GM08714 (cell line): ENCODE measurements around the gene NKX1-2.
"Not testable (repeated sequence)": the region's sequence is repeated elsewhere in the genome, so short reads cannot be mapped to it uniquely, and the experiment has no call there.

Experiments
- H3K4me3 ChIP-seq: fragments of 200-500 bp; sonication (Bioruptor generic); 2 replicates; pipeline ENCODE4 v1.5.1; 2014; ENCODE audit warnings: mild to moderate bottlenecking, low read length, inconsistent platforms
- ZNF274 ChIP-seq: IDR thresholded peaks from 2 replicates; pipeline ENCODE4 v1.6.1; 2012; ENCODE audit warnings: mild to moderate bottlenecking, low read depth, low read length

The NKX1-2 gene

DNA sequence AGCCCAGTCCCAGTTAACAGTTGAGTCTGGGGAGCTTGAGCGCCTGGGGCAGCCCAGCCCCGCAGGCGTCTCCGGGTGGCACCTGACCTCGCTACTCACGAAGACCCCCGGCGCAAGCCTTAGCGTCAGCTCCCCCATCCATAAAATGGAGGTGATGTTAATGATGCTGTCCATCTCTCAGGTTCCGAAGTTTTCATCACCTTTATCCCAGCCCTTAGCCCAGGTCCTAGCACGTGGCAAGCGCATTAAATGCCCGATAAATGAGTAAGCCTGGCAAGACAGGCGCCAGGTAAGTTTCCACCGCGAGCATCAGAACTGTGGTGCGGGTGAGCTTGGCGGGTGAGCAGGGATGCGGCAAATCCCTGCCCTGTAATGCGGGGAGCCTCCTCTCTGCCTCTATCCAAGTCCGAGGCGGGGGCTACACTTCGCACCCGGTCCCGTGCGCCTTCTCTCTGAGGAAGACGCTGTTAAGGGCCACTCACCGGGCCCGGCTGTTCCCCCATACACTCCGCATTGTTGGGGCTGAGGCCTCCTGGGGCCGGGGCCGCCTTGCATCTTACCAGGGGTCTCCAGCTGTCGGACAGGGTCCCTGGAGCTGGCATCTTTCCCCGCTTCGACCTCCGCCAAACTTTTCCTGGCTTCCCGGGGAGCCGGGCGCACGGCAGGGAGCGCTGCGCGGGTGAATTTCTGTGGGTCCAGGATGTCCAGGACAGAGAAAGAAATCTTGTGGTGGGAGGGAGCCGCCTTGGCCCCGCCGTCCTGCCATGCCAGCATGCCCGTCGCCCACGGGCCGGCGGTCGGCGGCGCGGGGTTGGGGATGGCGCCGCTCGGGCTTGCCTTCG is 444 bp downstream of the NKX1-2 start:
- no peak overlapping the region for H3K4me3 ChIP-seq
- TF ChIP-seq ZNF274 = no peak

DNA sequence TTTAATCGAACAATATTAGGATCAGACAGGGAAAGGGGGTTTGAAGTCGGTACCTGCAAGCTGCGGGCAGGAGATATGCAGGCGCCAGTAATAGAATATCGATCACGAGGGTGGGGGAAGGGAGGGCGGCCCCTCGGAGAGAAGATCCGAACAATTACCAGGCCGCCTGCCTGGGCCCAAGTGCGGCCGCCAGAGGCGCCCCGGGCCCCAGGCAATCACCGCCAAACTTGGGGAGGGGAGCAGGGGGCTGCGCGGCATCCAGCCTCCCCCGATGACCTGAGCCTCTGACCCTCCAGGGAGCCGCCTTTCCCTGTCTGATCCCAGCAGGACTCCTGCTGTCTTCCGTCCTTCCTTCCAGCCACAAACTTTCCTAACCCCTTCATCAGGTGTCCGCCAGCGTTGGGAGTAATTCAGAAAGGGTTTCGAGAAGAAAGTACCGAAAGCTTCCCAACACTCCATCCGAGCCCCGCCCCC is 1.1 kb downstream of the NKX1-2 start:
- H3K4me3 ChIP-seq = no peak overlapping the region
- TF ChIP-seq ZNF274 = no peak

DNA sequence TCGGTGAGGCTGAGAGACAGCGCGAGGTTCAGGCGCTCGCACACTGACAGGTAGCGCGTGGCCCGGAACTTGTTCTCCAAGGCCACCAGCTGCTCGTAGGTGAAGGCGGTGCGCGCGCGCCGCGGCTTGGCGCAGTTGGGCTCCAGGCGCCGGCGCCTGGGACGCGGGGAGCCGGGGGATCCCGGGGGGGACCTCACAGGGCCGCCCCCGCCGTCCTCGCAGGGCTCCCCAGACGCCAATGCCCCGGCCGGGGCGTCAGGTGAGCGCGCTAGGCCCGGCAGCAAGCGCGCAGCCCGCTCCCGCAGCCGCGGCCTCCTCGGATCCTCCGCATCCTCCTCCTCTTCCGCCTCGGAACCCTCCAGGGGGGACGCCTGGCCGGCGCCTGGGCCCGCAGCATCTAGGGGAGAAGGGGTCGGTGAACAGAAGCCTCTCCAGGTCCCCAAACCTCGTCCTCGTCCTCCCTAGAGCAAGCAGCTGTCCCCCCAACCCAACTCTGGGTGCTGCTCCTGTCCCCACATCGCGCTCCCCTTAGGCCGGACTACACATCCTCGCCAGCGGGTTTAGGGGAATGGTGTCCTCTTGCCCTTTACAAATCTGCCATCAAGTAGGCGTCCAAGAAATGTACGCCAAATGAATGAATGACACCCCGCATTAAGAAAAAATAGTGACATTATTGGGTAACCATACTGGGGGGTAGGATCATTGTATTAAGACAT is 1.9 kb downstream of the NKX1-2 start:
- H3K4me3 ChIP-seq = no peak overlapping the region
- TF ChIP-seq ZNF274 = no peak

DNA sequence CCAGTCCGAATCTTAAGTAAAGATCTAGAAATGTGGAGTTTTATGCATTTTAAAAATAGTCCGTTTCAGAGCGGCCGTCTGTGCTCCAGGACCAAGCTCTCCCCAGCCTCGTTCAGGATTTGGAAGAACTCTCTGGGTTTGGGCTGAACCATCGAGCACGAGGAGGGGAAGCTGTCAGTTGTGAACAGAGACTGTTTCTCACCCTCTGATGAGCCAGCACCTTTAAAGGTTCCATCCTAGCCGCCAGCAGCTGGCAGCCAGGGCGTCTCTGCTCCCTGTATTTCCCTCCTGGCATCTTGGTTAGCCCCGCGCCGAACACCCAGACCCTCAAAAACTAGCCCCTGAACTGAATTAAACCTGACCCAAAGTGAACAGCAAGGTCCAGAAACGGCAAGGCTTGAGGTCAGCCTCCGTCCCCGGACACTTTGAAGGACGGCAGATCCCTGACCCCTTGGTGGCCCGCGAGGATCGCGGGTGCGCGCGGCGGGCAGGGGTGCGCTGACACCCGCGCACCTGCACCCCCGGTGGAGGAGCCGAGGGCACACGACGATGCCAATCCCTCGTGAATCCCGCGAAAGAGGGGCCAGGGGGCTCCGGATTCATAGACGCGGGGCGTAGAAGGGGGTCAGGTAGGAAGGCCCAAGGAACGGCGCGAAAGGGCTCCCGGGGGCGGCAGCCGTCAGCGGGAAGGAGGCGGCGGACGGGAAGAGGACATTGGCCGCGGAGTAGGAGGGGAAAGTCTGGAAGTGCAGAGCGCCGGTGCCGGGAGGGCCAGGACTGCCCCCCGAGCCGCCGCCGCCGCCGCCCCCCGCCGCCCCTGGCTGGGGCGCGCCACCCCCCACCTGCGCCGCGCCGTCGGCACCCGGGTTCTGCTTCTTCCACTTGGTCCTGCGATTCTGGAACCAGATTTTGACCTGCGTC is 2.7 kb downstream of the NKX1-2 start:
- no peak overlapping the region for H3K4me3 ChIP-seq
- TF ChIP-seq ZNF274 = no peak

DNA sequence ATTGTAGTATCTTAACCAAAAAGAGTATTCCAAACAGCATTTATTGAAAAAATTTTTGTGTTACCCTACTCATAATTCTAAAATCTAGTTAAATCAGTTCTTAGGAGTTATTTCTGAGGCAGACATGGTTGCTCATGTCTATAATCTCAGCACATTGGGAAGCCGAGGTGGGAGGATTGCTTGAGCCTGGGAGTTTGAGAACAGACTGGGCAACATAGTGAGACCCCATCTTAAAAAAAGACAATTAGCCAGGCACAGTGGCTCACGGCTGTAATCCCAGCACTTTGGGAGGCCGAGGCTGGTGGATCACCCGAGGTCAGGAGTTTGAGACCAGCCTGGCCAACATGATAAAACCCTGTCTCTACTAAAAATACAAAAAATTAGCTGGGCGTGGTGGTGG is 8.1 kb downstream of the NKX1-2 start:
- not testable (repeated sequence) for H3K4me3 ChIP-seq

DNA sequence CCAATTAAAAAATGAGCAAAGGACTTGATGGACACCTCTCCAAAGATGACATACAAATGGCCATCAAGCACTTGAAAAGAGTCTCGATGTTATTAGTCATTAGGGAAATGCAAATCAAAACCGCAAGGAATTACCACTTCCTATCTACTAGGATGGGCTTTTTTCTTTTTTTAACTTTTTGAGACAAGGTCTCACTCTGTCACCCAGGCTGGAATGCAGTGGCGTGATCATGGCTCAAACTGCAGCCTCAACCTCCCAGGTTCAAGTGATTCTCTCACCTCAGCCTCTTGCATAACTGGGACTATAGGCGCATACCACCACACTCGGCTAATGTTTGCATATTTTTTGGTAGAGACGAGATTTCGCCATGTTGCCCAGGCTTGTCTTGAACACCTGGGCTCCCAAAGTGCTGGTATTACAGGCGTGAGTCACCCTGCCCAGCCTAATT is 13.6 kb downstream of the NKX1-2 start:
- no peak overlapping the region for H3K4me3 ChIP-seq
- TF ChIP-seq ZNF274 = no peak

DNA sequence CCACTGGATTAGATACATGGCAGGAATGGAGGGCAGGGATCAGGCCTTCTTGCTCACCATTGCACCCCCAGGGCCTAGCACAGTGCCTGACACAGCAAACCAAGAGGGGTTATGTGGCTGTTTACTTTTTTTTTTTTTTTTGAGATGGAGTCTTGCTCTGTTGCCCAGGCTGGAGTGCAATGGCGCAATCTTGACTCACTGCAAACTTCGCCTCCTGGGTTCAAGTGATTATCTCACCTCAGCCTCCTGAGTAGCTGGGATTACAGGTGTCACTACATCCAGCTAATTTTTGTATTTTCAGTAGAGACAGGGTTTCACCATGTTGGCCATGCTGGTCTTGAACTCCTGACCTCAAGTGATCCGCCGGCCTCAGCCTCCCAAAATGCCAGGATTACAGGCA is 14.2 kb downstream of the NKX1-2 start:
- not testable (repeated sequence) for H3K4me3 ChIP-seq

DNA sequence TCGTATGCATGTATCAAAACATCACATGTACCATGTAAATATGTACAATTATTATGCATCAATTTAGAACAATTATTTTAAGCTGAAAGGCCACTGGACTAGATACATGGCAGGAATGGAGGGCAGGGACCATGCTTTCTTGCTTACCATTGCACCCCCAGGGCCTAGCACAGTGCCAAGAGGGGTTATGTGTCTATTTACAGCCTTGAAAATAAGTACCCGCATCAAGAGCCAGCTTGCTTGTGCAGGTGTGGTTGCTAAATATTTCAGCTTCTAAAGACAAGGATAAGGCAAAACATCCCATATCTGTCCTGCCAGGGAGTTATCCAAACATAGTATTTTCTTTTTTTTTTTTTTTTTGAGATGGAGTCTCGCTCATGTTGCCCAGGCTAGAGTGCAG is 16.4 kb downstream of the NKX1-2 start:
- H3K4me3 ChIP-seq = no peak overlapping the region
- no peak for TF ChIP-seq ZNF274

DNA sequence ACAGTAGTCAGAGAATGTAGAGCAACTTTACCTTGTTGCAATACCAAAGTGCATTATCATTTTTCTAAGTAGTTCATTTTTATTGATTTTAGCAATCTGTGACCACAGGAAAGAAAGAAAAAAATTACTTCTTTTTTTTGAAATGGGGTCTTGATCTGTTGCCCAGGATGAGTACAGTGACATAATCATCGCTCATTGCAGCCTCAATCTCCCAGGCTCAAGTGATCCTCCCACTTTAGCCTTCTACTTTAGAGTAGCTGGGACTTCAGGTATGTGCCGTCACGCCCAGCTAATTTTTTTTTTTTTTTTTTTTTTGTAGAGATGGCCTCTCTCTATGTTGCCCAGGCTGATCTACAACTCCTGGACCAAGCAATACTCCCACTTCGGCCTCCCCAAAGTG is 19.8 kb downstream of the NKX1-2 start:
- TF ChIP-seq ZNF274 = no peak
- H3K4me3 ChIP-seq = no peak overlapping the region

DNA sequence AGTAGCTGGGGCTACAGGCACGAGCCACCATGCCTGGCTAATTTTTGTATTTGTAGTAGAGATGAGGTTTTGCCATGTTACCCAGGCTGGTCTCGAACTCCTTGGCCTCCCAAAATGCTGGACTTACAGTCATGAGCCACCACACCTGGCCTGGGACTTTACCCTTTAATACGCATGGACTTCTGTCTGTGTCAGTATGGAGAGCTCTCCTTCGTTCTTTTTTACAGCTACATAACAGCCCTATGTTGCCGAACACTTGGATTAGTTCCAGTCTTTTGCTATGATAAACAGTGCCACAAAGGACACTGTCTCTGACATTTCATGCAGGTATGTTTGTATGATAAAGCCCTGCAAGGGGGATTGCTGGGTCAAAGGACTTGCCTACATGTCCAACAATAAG is 20.3 kb downstream of the NKX1-2 start:
- TF ChIP-seq ZNF274 = no peak
- H3K4me3 ChIP-seq = no peak overlapping the region

DNA sequence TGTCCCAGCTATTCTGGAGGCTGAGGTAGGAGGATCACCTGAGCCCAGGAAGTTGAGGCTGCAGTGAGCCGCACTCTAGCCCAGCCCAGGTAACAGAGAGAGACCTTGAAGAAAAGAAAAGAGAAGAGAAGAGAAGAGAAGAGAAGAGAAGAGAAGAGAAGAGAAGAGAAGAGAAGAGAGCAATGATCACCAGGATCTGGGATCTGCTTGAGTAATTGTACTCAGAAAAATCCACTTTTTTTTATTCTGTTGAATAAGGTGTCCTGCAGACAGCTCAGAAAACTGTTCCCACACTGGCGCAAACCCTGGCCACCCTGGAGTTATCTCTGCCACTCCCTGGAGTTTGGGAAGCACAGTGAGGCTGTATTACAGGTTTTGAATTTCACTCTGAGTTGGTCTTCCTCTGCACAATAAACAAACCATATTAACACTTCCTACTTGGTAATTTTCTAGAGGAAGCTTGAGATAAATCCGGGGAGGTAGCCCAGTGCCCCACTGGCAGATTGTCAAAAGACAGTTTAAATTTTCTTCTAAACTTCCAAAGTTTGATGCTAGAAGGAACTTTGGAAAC is 21.5 kb downstream of the NKX1-2 start:
- TF ChIP-seq ZNF274 = no peak
- no peak overlapping the region for H3K4me3 ChIP-seq

DNA sequence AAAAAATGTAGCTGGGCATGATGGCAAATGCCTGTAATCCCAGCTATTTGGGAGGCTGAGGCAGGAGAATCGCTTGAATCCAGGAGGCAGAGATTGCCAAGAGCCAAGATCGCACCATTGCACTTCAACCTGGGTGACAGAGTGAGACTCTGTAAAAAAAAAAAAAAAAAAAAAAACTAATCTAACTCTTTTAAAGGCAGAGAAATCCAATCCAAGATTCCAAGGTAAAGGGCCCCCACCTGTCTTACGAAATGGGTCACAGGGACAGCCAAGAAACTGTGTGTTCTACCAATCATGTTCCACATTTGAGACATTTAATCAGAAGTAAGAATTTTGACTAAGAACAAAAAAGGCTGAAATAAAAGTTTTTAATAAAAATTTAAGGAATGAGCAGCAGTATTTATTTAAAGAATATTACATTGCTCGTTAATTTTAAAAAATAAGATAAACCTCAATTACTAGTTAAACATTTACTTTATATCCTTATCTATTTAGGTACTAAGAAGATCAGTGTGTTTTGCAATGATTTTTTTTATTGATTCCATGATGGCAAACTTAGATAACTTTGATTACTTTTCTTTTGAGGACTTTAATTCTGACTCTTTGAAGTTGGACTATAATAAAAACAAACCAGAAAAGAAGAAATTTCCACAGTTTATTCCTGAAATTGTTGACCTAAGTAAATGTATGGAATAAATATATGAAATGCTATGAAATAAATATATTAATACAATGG is 24.4 kb downstream of the NKX1-2 start:
- TF ChIP-seq ZNF274 = no peak
- H3K4me3 ChIP-seq = no peak overlapping the region

DNA sequence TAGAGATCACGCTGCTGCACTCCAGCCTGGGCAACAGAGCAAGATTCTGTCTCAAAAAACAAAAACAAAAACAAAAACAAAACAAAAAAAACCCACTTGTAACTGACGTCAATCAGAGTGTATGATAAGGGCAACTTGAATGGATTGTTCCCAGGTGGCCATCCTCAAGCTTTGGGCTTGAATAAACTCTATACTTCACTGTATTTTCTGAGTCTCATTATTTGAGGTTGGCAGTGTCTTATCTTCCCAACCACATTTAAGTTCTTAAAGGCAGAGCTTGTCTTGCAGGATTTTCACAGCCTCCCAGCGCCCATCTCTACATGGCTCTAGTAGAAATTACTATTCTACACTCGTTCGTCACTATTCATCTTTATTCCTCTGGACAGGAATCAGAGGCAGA is 26.0 kb downstream of the NKX1-2 start:
- TF ChIP-seq ZNF274 = no peak
- H3K4me3 ChIP-seq = no peak overlapping the region
